Measurements from ENCODE around the gene HSPB2.

- TF ChIP-seq CTCF (conservative IDR thresholded peaks at IDR 0.05 in 1 of 2, IDR thresholded peaks at IDR 0.05 in 1 of 2; ENCODE audit: low read depth in 1 of 2, low read length in 2 of 2) (no peak), EZH2 (IDR thresholded peaks at IDR 0.05; ENCODE audit: low read length, missing control alignments) (no peak)
Observed at GRCh38 chr11:111917788-111918187, 5.3 kb downstream of the HSPB2 start.

Data from fibroblast of lung (primary cell).